ENCODE measurements around the gene CREBL2.
"Not testable (repeated sequence)": the region's sequence is repeated elsewhere in the genome, so short reads cannot be mapped to it uniquely, and the experiment has no call there.

Gene CREBL2

DNA sequence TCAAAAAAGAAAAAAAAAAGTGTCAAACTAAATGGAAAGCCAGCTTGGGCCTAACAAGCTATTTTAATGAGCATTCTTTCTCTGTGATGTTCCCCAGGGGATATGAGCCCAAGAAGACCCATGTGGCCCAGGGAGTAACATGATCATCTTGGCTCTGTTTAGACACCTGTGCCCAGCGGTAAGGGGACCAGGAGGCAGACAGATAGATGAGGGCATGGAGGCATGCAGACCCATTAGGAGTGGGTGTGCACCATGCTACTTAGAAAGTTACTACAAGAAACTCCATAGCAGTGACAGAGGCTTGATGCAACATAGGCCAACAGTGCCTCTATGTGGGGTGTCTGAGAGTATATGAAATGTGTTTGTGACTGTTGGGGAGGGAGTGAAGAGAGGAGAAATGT is 3.1 kb upstream of the CREBL2 start:
- TF ChIP-seq POLR2A (IDR thresholded peaks at IDR 0.05; ENCODE audit: low read depth, low read length), result no peak
- FAIRE-seq (no peak), DNase-seq (ENCODE audit: insufficient read length, low spot score) (no peak)

DNA sequence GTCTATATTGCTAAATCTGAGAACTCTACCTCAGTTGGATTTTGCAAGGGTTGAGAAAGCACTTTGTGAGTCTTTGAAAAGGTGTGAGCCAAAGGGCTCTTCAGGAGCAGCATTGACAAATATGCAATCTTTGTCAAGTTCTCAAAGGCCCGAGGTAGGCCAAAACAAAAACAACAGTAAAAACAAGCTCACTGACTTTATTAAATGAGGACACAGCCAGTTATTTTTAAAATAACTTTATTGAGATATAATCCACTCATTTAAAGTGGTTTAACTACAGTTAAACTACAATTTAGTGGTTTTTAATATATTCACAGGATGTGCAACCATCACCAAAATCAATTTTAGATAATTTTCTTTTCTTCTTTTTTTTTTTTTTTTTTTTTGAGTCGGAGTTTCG is 2.0 kb upstream of the CREBL2 start:
- no peak for TF ChIP-seq POLR2A (IDR thresholded peaks at IDR 0.05; ENCODE audit: low read depth, low read length)
- FAIRE-seq, result no peak
- DNase-seq (ENCODE audit: insufficient read length, low spot score), result no peak

DNA sequence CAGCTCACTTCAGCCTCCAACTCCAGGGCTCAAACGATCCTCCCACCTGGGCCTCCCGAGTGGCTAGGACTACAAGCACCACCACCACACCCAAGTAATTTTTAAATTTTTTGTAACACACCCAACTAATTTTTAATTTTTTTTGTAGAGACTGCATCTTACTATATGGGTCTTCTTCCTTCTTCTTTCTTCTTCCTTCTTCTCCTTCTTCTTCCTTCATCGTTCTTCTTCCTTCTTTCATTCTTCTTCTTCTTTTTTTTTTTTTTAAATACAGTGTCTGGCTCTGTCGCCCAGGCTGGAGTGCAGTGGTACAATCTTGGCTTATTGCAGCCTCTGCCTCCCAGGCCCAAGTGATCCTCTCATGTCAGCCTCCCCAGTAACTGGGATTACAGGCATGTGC is 965 bp upstream of the CREBL2 start:
- no peak for TF ChIP-seq POLR2A (IDR thresholded peaks at IDR 0.05; ENCODE audit: low read depth, low read length)
- DNase-seq (ENCODE audit: insufficient read length, low spot score) (no peak), FAIRE-seq (no peak)

DNA sequence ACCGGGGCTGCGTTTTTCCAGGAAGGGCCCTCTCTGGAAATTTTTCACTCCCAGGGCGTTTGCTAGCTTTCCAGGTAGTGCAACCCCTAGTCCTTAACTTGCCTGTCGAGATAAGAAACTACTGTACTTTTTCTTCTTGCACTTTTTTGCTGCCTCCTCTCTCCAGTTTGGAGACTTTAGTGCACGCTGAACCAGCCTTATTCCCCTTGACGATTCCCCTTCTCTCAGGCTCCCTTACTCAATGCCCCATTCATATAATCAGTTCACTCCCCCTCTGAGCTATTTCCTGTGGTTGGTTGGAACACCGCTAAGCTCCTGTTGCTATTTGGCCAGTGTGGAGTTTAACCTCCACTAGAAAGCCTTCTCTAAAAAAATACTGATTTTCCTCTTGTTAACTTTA is 682 bp downstream of the CREBL2 start:
- TF ChIP-seq POLR2A (IDR thresholded peaks at IDR 0.05; ENCODE audit: low read depth, low read length), result no peak
- FAIRE-seq, result peak; percentile 23
- peak; percentile 49 for DNase-seq (ENCODE audit: insufficient read length, low spot score)

DNA sequence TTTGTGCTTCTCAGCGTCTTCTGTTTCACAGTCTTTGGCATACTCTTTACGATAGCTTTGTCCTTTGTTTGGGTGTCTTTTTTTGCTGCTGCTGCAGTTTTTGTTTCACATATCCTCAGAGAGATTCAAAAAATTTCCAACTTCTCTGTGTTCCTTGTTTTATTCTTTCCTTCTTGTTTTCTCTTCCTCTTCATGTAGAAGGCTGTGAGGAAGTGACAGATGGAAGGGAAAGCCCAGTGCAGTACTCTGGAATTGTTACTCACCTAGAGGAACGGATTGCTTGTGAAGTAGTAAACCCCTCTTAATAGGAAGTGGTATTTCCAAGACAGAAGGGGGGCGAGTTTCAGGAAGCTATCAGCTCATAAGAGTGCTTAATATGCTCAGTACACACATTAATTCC is 1.7 kb downstream of the CREBL2 start:
- TF ChIP-seq POLR2A (IDR thresholded peaks at IDR 0.05; ENCODE audit: low read depth, low read length), result no peak
- DNase-seq (ENCODE audit: insufficient read length, low spot score), result no peak
- FAIRE-seq, result no peak

DNA sequence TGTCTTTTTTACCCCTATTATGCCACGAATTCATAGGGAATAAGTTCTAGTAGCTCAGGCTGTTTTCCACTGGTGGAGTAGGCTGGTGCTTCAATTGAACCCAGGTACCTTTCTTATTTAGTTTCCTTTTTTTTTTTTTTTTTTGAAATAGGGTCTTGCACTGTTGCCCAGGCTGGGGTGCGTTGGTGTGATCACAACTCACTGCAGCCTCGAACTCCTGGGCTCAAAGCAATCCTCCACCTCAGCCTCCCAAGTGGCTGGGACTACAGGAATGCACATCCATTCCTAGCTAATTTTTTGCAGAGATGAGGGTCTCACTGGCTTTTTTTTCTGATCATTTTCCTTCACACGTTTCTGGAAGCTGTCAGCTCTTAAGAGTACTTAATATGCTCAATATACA is 2.7 kb downstream of the CREBL2 start:
- FAIRE-seq, result no peak
- no peak for TF ChIP-seq POLR2A (IDR thresholded peaks at IDR 0.05; ENCODE audit: low read depth, low read length)
- no peak for DNase-seq (ENCODE audit: insufficient read length, low spot score)

DNA sequence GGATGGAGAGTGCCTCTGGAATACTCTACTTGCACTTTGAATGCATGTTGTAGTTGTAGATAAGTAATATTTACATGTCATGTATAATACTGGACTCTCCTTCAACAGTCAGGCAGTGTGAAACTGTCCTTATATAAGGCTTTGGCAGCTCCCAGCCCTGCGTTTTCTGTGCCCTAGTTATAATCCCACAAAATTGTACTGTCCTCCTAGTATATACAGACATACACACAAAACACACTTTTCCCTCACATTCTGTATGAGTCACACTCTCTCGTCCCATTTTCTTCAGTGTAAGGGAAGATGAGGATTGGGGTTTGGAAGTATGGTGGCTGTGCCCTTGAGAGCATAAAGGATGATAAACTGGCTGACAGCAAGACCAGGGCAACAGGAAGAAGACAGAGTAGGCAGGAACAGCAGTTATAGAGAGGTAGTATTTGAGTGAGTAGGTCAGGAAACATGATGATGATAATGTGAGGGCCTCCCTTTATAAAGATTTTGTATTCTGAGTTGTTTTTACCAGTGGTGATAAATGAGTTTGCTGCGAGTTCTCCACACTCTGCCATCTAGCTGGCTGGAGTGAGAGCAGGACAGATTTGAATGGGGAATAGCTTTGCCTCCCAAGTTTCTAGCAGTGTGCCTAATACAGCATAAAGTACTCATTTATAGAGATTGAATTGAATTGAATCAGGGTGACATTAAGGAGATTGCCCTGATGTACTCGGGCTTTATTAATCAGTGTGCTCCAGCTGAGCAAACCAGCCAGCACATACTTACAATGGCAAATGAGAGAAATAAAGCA is 5.0 kb downstream of the CREBL2 start:
- peak; percentile 50 for FAIRE-seq
- DNase-seq (ENCODE audit: insufficient read length, low spot score), result no peak
- TF ChIP-seq POLR2A (IDR thresholded peaks at IDR 0.05; ENCODE audit: low read depth, low read length), result no peak

DNA sequence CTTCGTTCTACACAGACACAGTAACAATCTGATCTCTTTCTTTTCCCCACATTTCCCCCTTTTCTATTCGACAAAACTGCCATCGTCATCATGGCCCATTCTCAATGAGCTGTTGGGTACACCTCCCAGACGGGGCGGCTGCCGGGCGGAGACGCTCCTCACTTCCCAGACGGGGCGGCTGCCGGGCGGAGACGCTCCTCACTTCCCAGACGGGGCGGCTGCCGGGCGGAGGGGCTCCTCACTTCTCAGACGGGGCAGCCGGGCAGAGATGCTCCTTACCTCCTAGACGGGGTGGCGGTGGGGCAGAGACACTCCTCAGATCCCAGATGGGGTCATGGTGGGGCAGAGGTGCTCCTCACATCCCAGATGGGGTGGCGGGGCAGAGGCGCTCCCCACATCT is 6.4 kb downstream of the CREBL2 start:
- FAIRE-seq; DNase-seq (ENCODE audit: insufficient read length, low spot score): not testable (repeated sequence)

DNA sequence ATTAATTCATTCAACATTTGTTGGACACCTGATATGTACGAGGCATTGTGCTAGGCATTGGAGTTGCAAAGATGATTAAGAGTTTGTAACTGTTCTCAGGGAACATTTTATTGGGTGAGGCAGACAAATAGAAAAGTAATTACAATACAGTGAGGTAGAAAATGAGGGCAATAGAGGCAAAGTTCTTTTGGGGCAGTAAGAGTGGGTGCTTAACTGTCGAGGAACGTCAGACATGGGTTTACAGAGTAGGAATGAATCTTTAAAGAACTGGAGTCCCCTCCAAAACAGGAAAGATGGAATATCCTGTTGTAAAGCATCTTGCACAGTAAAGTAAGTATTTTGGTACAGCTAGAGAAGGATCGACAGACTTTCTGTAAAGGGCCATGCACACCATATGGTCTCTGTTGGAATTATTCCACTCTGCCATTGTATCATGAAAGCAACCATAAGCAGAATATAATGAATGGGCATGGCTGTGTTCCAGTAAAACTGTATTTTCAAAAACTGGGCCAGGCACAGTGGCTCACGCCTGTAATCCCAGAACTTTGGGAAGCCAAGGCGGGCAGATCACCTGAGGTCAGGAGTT is 9.1 kb downstream of the CREBL2 start:
- FAIRE-seq, result no peak
- no peak for DNase-seq (ENCODE audit: insufficient read length, low spot score)
- TF ChIP-seq POLR2A (IDR thresholded peaks at IDR 0.05; ENCODE audit: low read depth, low read length), result no peak

DNA sequence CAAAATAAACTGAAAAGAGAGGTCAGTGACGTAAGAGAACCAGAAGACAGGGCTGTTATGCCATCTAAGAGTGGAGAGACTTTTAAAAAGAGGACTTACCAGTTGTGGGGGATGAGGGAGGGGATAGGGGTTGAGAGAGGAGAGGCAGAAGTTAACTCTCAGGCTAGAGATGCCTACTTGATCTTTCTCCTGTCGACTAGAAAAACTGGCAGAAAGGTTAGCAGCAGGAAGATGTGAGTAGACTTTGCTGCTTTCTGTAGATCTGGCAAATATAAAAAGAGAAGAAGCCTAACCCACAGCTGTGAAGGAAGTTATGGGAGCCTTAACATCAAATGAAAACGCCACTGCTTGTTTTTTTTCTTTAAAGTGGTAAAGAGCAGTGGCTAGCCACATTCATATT is 10.7 kb downstream of the CREBL2 start:
- no peak for DNase-seq (ENCODE audit: insufficient read length, low spot score)
- no peak for TF ChIP-seq POLR2A (IDR thresholded peaks at IDR 0.05; ENCODE audit: low read depth, low read length)
- no peak for FAIRE-seq

DNA sequence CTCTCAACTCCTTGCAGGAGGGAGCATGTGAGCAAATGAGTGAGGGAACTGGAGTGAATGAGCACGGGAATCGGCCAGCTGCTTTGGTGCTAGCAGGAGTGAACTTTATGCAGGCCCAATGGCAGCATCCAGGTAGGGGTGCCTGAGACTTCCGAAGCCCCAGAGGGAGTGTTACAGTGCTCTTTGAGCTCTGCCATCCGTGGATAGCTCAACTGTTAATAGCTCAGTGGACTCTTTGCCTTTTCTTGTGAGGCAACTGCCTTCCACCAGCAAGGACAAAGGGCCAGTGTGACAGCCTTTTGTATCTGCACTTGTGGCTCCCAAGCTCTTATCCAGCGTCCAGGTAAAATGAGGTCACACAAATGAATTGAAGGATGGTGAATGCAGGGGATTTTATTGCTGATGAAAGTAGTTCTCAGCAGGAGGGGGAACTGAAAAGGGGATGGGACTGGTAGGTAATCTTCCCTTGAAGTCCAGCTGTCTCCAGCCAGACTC is 12.9 kb downstream of the CREBL2 start:
- no peak for TF ChIP-seq POLR2A (IDR thresholded peaks at IDR 0.05; ENCODE audit: low read depth, low read length)
- FAIRE-seq (no peak), DNase-seq (ENCODE audit: insufficient read length, low spot score) (no peak)

DNA sequence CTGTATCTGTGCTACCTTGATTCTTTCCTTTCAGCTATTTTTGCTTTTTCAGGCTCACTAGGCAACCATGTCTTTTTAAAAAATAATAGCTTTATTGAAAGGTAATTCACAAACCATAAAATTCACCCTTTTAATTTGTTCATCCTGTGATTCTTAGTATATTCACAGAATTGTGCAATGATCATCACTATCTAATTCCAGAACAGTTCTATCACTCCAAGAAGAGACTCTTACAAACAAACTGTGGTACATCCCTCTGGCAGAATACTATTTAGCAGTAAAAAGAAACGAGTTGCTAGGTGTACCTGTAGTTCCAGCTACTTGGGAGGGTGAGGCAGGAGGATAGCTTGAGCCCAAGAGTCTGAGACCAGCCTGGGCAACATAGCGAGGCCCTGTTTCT is 14.8 kb downstream of the CREBL2 start:
- FAIRE-seq (no peak), DNase-seq (ENCODE audit: insufficient read length, low spot score) (no peak)
- no peak for TF ChIP-seq POLR2A (IDR thresholded peaks at IDR 0.05; ENCODE audit: low read depth, low read length)

DNA sequence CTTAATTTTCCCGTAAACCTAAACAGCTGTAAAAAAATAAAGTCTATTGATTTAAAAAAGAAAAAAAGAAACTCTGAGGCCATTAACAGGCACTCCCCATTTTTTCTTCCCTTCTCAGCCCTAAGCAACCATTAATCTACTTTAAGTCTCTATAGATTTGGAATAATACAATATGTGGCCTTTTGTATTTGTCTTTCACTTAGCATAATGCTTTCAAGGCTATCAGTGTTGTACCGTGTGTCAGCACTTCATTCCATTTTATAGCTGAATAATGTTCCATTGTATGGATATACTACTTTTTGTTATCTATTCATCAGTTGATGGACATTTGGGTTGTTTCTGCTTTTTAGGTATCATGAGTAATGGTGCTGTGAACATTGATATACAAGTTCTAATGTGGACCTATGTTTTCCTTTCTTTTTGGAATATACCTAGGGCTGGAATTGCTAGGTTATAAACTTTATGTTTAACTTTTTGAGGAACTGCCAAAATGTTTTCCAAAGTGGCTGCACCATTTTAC is 15.7 kb downstream of the CREBL2 start:
- FAIRE-seq, result no peak
- no peak for TF ChIP-seq POLR2A (IDR thresholded peaks at IDR 0.05; ENCODE audit: low read depth, low read length)
- no peak for DNase-seq (ENCODE audit: insufficient read length, low spot score)

DNA sequence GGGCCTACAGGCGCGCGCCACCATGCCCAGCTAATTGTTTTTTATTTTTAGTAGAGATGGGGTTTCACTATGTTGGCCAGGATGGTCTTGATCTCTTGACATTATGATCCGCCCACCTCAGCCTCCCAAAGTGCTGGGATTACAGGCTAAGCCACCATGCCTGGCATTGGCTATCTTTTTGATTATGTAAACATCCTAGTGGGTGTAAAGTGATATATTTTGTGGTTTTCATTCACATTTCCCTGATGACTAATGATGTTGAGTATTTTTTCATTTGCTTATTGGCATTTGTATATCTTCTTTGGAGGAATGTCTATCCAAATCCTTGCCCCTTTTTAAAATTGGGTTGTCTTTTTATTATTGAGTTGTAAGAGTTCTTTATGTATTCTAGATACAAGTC is 16.3 kb downstream of the CREBL2 start:
- no peak for DNase-seq (ENCODE audit: insufficient read length, low spot score)
- no peak for FAIRE-seq
- TF ChIP-seq POLR2A (IDR thresholded peaks at IDR 0.05; ENCODE audit: low read depth, low read length), result no peak

DNA sequence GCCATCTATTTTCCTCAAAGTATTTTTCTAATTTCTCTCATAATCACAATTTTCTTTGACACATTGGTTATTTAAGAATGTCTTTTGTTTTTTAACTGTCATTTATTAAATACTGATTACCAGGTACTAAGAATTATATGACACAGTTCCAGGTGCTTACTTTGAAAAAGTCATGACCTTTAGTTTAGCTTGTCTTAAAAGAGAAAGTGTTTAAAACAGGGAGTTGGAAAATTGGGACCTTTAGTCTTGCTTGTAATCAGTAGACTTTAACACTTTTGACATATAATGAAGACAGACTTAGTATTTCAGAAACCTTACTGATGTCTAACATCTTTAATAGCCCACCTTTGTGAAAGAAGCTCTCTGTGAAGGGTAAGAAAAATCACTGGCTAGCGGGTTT is 19.2 kb downstream of the CREBL2 start:
- DNase-seq (ENCODE audit: insufficient read length, low spot score) (no peak), FAIRE-seq (no peak)
- TF ChIP-seq POLR2A (IDR thresholded peaks at IDR 0.05; ENCODE audit: low read depth, low read length), result no peak
